A549 (cell line): ENCODE data around the gene IGF1R. TPM values are rescaled to one million over a fixed set of nuclear protein-coding genes. Genes with fewer than 3 reads are reported as not detected.

Experiments
- ATAC-seq, 2 experiments: fragments of 200-7000 bp in 1 of 2; fragments of >200 bp in 1 of 2; cut with Nextera tagmentation in 1 of 2; cut with Tn5 transposase in 1 of 2; 3 replicates each; pipeline versions ENCODE4 v1.8.0 to v1.9.1; 2018 to 2020; ENCODE audit warnings: mild to moderate bottlenecking in 1 of 2, moderate library complexity in 1 of 2
- CTCF ChIA-PET: fragments of 300-600 bp; sonication (Branson Sonifier 250); formaldehyde crosslinking; extraction: SDS; loops from one replicate; lab custom pipeline; 2021; ENCODE audit warnings: antibody characterized with exemption, inconsistent platforms; lab: Yijun Ruan, JAX
- POLR2A ChIA-PET: fragments of 350-600 bp; formaldehyde crosslinking; extraction: SDS; loops from one replicate; lab custom pipeline; 2021; ENCODE audit warnings: antibody characterized with exemption, inconsistent platforms; lab: Yijun Ruan, JAX
- DNase-seq, 2 experiments: peaks; one replicate each; pipeline versions ENCODE4 v3.0.0 to v3.0.0-alpha.2; 2011 to 2016; ENCODE audit warnings: low read depth in 1 of 2, low spot score in 1 of 2
- FAIRE-seq: peaks from 2 replicates; lab custom pipeline; 2011; peaks lifted over from hg19 to GRCh38; lab: Jason Lieb, UNC
- H3K27ac ChIP-seq, 2 experiments: fragments of >200 bp; sonication (Bioruptor Twin); formaldehyde crosslinking; 3 replicates each; pipeline ENCODE4 v1.5.1; 2016 to 2017
- H3K4me1 ChIP-seq: fragments of >200 bp; sonication (Bioruptor Twin); formaldehyde crosslinking; 3 replicates; pipeline ENCODE4 v1.6.1; 2016
- H3K4me2 ChIP-seq: fragments of >200 bp; sonication (Bioruptor Twin); formaldehyde crosslinking; 3 replicates; pipeline ENCODE4 v1.6.1; 2016
- H3K4me3 ChIP-seq: fragments of >200 bp; sonication (Bioruptor Twin); formaldehyde crosslinking; 3 replicates; pipeline ENCODE4 v1.5.1; 2016
- H3K9me3 ChIP-seq: fragments of >200 bp; sonication (Bioruptor Twin); formaldehyde crosslinking; 3 replicates; pipeline ENCODE4 v1.6.1; 2016
- CHD2 ChIP-seq: fragments of 150-350 bp; IDR thresholded peaks from 2 replicates; pipeline ENCODE4 v1.6.1; 2014; ENCODE audit warnings: low read length; ENCODE audit not compliant: partially characterized antibody
- CHD4 ChIP-seq: fragments of 200-600 bp; sonication (generic); IDR thresholded peaks from 2 replicates; pipeline ENCODE4 v1.6.1; 2016; ENCODE audit warnings: antibody characterized with exemption, mild to moderate bottlenecking, borderline replicate concordance
- ELK1 ChIP-seq: fragments of 150-350 bp; IDR thresholded peaks from 2 replicates; pipeline ENCODE4 v1.6.1; 2014; ENCODE audit warnings: low read depth, mild to moderate bottlenecking, low read length
- ESRRA ChIP-seq: fragments of 150-350 bp; IDR thresholded peaks from 2 replicates; pipeline ENCODE4 v1.6.1; 2014; ENCODE audit warnings: mild to moderate bottlenecking, low read length, borderline replicate concordance
- HEYL ChIP-seq: fragments of 250-450 bp; sonication (Bioruptor Pico); IDR thresholded peaks from 2 replicates; pipeline ENCODE4 v1.8.0; 2021; ENCODE audit warnings: mild to moderate bottlenecking, moderate library complexity
- HMGXB4 ChIP-seq: fragments of 250-450 bp; sonication (Bioruptor Pico); IDR thresholded peaks from 2 replicates; pipeline ENCODE4 v1.5.0; 2021; ENCODE audit warnings: mild to moderate bottlenecking, moderate library complexity, borderline replicate concordance
- HOXB5 ChIP-seq: fragments of 250-450 bp; sonication (Bioruptor Pico); IDR thresholded peaks from 2 replicates; pipeline ENCODE4 v1.5.0; 2020; ENCODE audit warnings: mild to moderate bottlenecking, moderate library complexity
- JUN ChIP-seq, 2 experiments: fragments of >200 bp; sonication (Bioruptor Twin); formaldehyde crosslinking; IDR thresholded peaks; 2 replicates in 1 of 2; 3 replicates in 1 of 2; pipeline ENCODE4 v1.6.1; 2016 to 2017
- KDM1A ChIP-seq: fragments of 200-600 bp; sonication (generic); IDR thresholded peaks from 2 replicates; pipeline ENCODE4 v1.6.1; 2016; ENCODE audit warnings: low read depth, mild to moderate bottlenecking
- REST ChIP-seq: fragments of 200-600 bp; sonication (generic); IDR thresholded peaks from 2 replicates; pipeline ENCODE4 v1.6.1; 2016; ENCODE audit warnings: antibody characterized with exemption, mild to moderate bottlenecking, moderate library complexity
- SREBF2 ChIP-seq: fragments of 450-650 bp; IDR thresholded peaks from 2 replicates; pipeline ENCODE4 v1.6.1; 2014; ENCODE audit warnings: mild to moderate bottlenecking, moderate library complexity
- ZC3H11A ChIP-seq: fragments of 450-650 bp; IDR thresholded peaks from 2 replicates; pipeline ENCODE4 v1.6.1; 2014; ENCODE audit warnings: antibody characterized with exemption, mild to moderate bottlenecking
- WGBS: methylation state at CpG from one replicate; pipeline ENCODE4 v1.1.6; 2017; ENCODE audit errors: missing lambda C conversion rate; 5-methylcytosine and 5-hydroxymethylcytosine counted together
- polyA plus RNA-seq, 4 experiments: library from polyadenylated mRNA; depleted of rRNA in 3 of 4; stranded (reverse); fragments of >200 nt; fragmentation: RNase III in 1 of 4; extraction: RNeasy Plus Mini Kit Qiagen cat#74134 plus additional on column Dnase treatment in 1 of 4; gene quantifications; 2 replicates in 3 of 4; 3 replicates in 1 of 4; pipeline ENCODE4 v1.2.3, GENCODE V29; 2011 to 2017

IGF1R gene
- polyA plus RNA-seq, 2 of the 4 experiments (the other 2 are of a cell fraction) = 42.6 to 69.5 TPM

- H3K4me1 ChIP-seq = peaks cover 58% of the 10 kb centered on the region
- FAIRE-seq (peak; percentile 7), ATAC-seq (peak; percentile 67 to 69; a peak in 5 of 6 replicates), DNase-seq (peak in 1 of 2 experiments; percentile 53)
- CTCF ChIA-PET = interaction anchor here (0.7 to 2.6 kb wide), 14 partner anchors 9 to 323 kb away, joined by 3 to 8 read pairs (median 4); no protein-coding TSS in a partner anchor
- H3K4me2 ChIP-seq = peak overlapping the region; percentile 94
- H3K9me3 ChIP-seq = no peaks in the 10 kb centered on the region
- TF ChIP-seq ZC3H11A (no peak), HEYL (CRISPR knock-in tag) (no peak), HOXB5 (CRISPR knock-in tag) (no peak), ESRRA (no peak)
- POLR2A ChIA-PET = interaction anchor here (0.5 to 1.2 kb wide), 3 partner anchors 25 to 305 kb away, joined by 3 to 4 read pairs (median 3); no protein-coding TSS in a partner anchor
- peak overlapping the region; percentile 37 for H3K4me3 ChIP-seq
- 10% methylated on average over 8 of the region's 8 CpGs for WGBS
- peak overlapping the region; percentile 74 to 86 for H3K27ac ChIP-seq
These were observed 105.7 kb downstream of the IGF1R start for GRCh38 chr15:98753726-98754656.

GRCh38 chr15:98754657-98755022, 106.3 kb downstream of the IGF1R start:
- DNase-seq = no peak
- 69% methylated on average over 3 of the region's 3 CpGs for WGBS
- TF ChIP-seq REST (no peak), CHD2 (no peak), HMGXB4 (CRISPR knock-in tag) (peak; percentile 70; the same call in 1 of the 2 replicates), ELK1 (no peak), KDM1A (peak; percentile 93), SREBF2 (no peak), JUN (IDR thresholded peaks at IDR 0.05) (0 out of 5 replicates have a peak, but pooled peaks of 1 of the 2 experiments have one; percentile 11), CHD4 (0 out of 2 replicates have a peak, but pooled peaks have one; percentile 64)
- TF ChIP-seq, all 56 proteins: peak for 4
- Histone ChIP-seq H3K9me3 (no peaks in the 10 kb centered on the region), H3K4me1 (peaks cover 58% of the 10 kb centered on the region), H3K4me2 (peak overlapping the region; percentile 94), H3K4me3 (peak overlapping the region; percentile 37; the same call in 2 of the 3 replicates), H3K27ac (peak overlapping the region; percentile 74 to 86)
- CTCF ChIA-PET = interaction anchor here (0.6 to 2.6 kb wide), 10 partner anchors 9 to 241 kb away, joined by 3 to 8 read pairs (median 4); no protein-coding TSS in a partner anchor
- POLR2A ChIA-PET = interaction anchor here (0.6 to 1.2 kb wide), 2 partner anchors 26 to 70 kb away, joined by 3 to 4 read pairs; no protein-coding TSS in a partner anchor
- ATAC-seq (peak in 1 of 2 experiments; percentile 24; a peak in 3 of 6 replicates), FAIRE-seq (peak; percentile 97)
